SK-N-SH (cell line): ENCODE results near the gene PDYN. TPM values are rescaled to one million over a fixed set of nuclear protein-coding genes. Genes with fewer than 3 reads are reported as not detected.

ENCODE experiments used
- CTCF ChIA-PET: fragments of 300-600, 350-600 bp; formaldehyde crosslinking; extraction: SDS; loops from one replicate; lab custom pipeline; 2021; lab: Yijun Ruan, JAX
- POLR2A ChIA-PET: fragments of 350-600 bp; sonication (Branson Sonifier 250); formaldehyde crosslinking; extraction: SDS; loops from one replicate; lab custom pipeline; 2020; ENCODE audit warnings: antibody characterized with exemption, inconsistent platforms; lab: Yijun Ruan, JAX
- DNase-seq: peaks from one replicate; pipeline ENCODE4 v3.0.0; 2012
- H2AFZ ChIP-seq: fragments of 200-600 bp; sonication (generic); 2 replicates; pipeline ENCODE4 v1.8.1; 2016; ENCODE audit warnings: antibody characterized with exemption, mild to moderate bottlenecking, low read depth
- H3F3A ChIP-seq: fragments of 200-600 bp; sonication (generic); replicated peaks from 2 replicates; pipeline ENCODE3; 2016; ENCODE audit warnings: antibody characterized with exemption, mild to moderate bottlenecking; ENCODE audit not compliant: insufficient read depth
- H3K27ac ChIP-seq, 2 experiments: fragments of 200-500 bp in 1 of 2; fragments of 200-600 bp in 1 of 2; sonication (Bioruptor generic) in 1 of 2; sonication (generic), shearing (Covaris generic) in 1 of 2; 2 replicates each; pipeline versions ENCODE4 v1.5.1 to v1.6.1; 2014 to 2016; ENCODE audit warnings: low read depth in 2 of 2, inconsistent platforms in 1 of 2, low read length in 1 of 2, mild to moderate bottlenecking in 1 of 2, mixed read lengths in 1 of 2
- H3K27me3 ChIP-seq: fragments of 200-600 bp; sonication (generic), shearing (Covaris generic); 2 replicates; pipeline ENCODE4 v1.6.1; 2016; ENCODE audit warnings: mixed run types; ENCODE audit not compliant: insufficient read depth
- H3K36me3 ChIP-seq, 2 experiments: fragments of 200-500 bp in 1 of 2; fragments of 200-600 bp in 1 of 2; sonication (Bioruptor generic) in 1 of 2; sonication (generic) in 1 of 2; replicated peaks in 1 of 2; 2 replicates each; pipeline versions ENCODE3 to v1.5.1; 2014 to 2016; ENCODE audit warnings: low read length in 1 of 2, mild to moderate bottlenecking in 1 of 2; ENCODE audit not compliant: insufficient read depth in 2 of 2, control insufficient read depth in 1 of 2
- H3K4me1 ChIP-seq, 2 experiments: fragments of 200-500 bp in 1 of 2; fragments of 200-600 bp in 1 of 2; sonication (Bioruptor generic) in 1 of 2; sonication (generic), shearing (Covaris generic) in 1 of 2; 2 replicates each; pipeline versions ENCODE4 v1.5.1 to v1.6.1; 2014 to 2016; ENCODE audit warnings: low read depth in 1 of 2, low read length in 1 of 2, mixed run types in 1 of 2; ENCODE audit not compliant: insufficient read depth in 2 of 2, control insufficient read depth in 1 of 2
- H3K4me2 ChIP-seq: fragments of 200-600 bp; sonication (generic), shearing (Covaris generic); 2 replicates; pipeline ENCODE4 v1.6.1; 2017; ENCODE audit warnings: mixed run types
- H3K4me3 ChIP-seq, 2 experiments: fragments of 200-500 bp in 1 of 2; fragments of 200-600 bp in 1 of 2; sonication (Bioruptor generic) in 1 of 2; sonication (generic), shearing (Covaris generic) in 1 of 2; 2 replicates each; pipeline versions ENCODE4 v1.5.1 to v1.8.1; 2014 to 2016; ENCODE audit warnings: low read depth in 2 of 2, inconsistent platforms in 1 of 2, low read length in 1 of 2, mild to moderate bottlenecking in 1 of 2, mixed read lengths in 1 of 2, moderate library complexity in 1 of 2
- H3K79me2 ChIP-seq: fragments of 200-600 bp; sonication (generic); 2 replicates; pipeline ENCODE4 v1.8.1; 2017; ENCODE audit warnings: mild to moderate bottlenecking; ENCODE audit not compliant: insufficient read depth
- H3K9ac ChIP-seq: fragments of 200-600 bp; sonication (generic); 2 replicates; pipeline ENCODE4 v1.6.1; 2017; ENCODE audit warnings: mixed run types
- H3K9me2 ChIP-seq: fragments of 200-600 bp; sonication (generic); 2 replicates; pipeline ENCODE4 v1.6.1; 2017; ENCODE audit warnings: mixed run types
- H3K9me3 ChIP-seq: fragments of 200-600 bp; sonication (generic); 2 replicates; pipeline ENCODE4 v1.6.1; 2017; ENCODE audit warnings: mixed run types, mild to moderate bottlenecking, moderate library complexity
- H4K20me1 ChIP-seq: fragments of 200-600 bp; sonication (generic); 2 replicates; pipeline ENCODE4 v1.6.1; 2017; ENCODE audit warnings: mild to moderate bottlenecking, mixed run types; ENCODE audit not compliant: insufficient read depth
- CHD2 ChIP-seq: fragments of 150-350 bp; IDR thresholded peaks from 2 replicates; pipeline ENCODE4 v1.6.1; 2018; ENCODE audit warnings: low read length; ENCODE audit not compliant: partially characterized antibody
- EP300 ChIP-seq, 2 experiments: IDR thresholded peaks; 2 replicates each; pipeline versions ENCODE4 v1.4.0 to v1.6.1; 2012; ENCODE audit warnings: borderline replicate concordance in 1 of 2, low read depth in 1 of 2, low read length in 1 of 2
- FOSL2 ChIP-seq: IDR thresholded peaks from 2 replicates; pipeline ENCODE4 v1.4.0; 2012; ENCODE audit warnings: low read depth, mild to moderate bottlenecking, moderate library complexity, borderline replicate concordance
- FOXM1 ChIP-seq: IDR thresholded peaks from 2 replicates; pipeline ENCODE4 v1.4.0; 2012; ENCODE audit warnings: low read depth, mild to moderate bottlenecking
- MEF2A ChIP-seq: IDR thresholded peaks from 2 replicates; pipeline ENCODE4 v1.4.0; 2012; ENCODE audit warnings: low read depth, borderline replicate concordance
- NFIC ChIP-seq: IDR thresholded peaks from 2 replicates; pipeline ENCODE4 v1.4.0; 2012; ENCODE audit warnings: borderline replicate concordance
- RAD21 ChIP-seq: IDR thresholded peaks from 2 replicates; pipeline ENCODE4 v1.6.1; 2012; ENCODE audit warnings: mild to moderate bottlenecking, low read length
- REST ChIP-seq: IDR thresholded peaks from 2 replicates; pipeline ENCODE4 v1.6.1; 2012; ENCODE audit warnings: mild to moderate bottlenecking, low read depth, low read length, moderate library complexity
- TCF12 ChIP-seq: IDR thresholded peaks from 2 replicates; pipeline ENCODE4 v1.4.0; 2012
- USF1 ChIP-seq: IDR thresholded peaks from 2 replicates; pipeline ENCODE4 v1.4.0; 2012; ENCODE audit warnings: low read depth, borderline replicate concordance
- WGBS: methylation state at CpG from one replicate; pipeline ENCODE4 v1.1.6; 2017; ENCODE audit warnings: low lambda C conversion rate; 5-methylcytosine and 5-hydroxymethylcytosine counted together
- polyA plus RNA-seq, 3 experiments: library from polyadenylated mRNA; depleted of rRNA; stranded (reverse); fragments of >200 nt; gene quantifications; 2 replicates each; pipeline ENCODE4 v1.2.3, GENCODE V29; 2012
- TF ChIP-seq, protein P1 (sequence below): fragments of 150-350 bp; IDR thresholded peaks from 2 replicates; pipeline ENCODE4 v1.6.1; 2017; ENCODE audit warnings: antibody characterized with exemption, low read length, low read depth, borderline replicate concordance
- TF ChIP-seq, protein P2 (sequence below): IDR thresholded peaks from 2 replicates; pipeline ENCODE4 v1.4.0; 2012; ENCODE audit warnings: low read depth

The PDYN gene
- polyA plus RNA-seq, 1 of the 3 experiments (the other 2 are of a cell fraction): not detected

- no peak for DNase-seq
These were observed 48.5 kb upstream of the PDYN start for GRCh38 chr20:2042400-2042799.

DNA sequence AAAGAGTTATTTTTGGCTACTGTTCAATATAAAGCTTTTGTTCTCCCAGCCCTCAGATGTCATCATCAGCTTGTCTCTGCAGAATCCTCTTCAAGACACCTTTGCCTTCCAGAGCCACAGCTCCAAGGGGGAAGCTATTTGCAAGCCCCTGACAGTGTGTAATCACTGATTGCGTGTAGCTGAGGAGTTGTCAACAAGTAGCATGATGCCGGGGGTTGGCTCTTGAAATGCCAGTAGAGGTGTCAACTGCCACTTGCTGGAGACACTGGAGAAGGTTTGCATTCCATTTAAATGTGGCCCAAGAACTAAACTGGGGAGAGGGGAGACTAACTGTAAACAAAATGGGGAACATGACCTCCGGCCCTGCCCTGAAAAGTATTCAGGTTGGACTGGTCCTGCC is 44.3 kb upstream of the PDYN start:
- no peak for DNase-seq
- H3K4me2 ChIP-seq: no peak overlapping the region
- WGBS: 14% methylated on average over 3 of the region's 3 CpGs
- H3K4me1 ChIP-seq: no peaks in the 10 kb centered on the region
- no peaks in the 10 kb centered on the region for H3K9me2 ChIP-seq
- no peaks in the 10 kb centered on the region for H3F3A ChIP-seq
- CTCF ChIA-PET: interaction anchor here (0.9 to 2.2 kb wide), 3 partner anchors 31 to 483 kb away, joined by 3 to 5 read pairs (median 5); no protein-coding TSS in a partner anchor
- POLR2A ChIA-PET: no interaction called here
- H3K27ac ChIP-seq: no peak overlapping the region
- H3K36me3 ChIP-seq: no peaks in the 10 kb centered on the region
- H4K20me1 ChIP-seq: no peaks in the 10 kb centered on the region
- H3K4me3 ChIP-seq: no peak overlapping the region
- no peaks in the 10 kb centered on the region for H3K9me3 ChIP-seq
- H2AFZ ChIP-seq: no peak overlapping the region
- peaks cover 13% of the 10 kb centered on the region; the same call in 1 of the 2 replicates for H3K27me3 ChIP-seq
- no peaks in the 10 kb centered on the region for H3K79me2 ChIP-seq
- TF ChIP-seq RAD21: no peak
- no peak for TF ChIP-seq REST
- no peak for TF ChIP-seq FOSL2
- H3K9ac ChIP-seq: no peak overlapping the region

More at GRCh38 chr20:2042400-2042799, 48.5 kb upstream of the PDYN start:
- Histone ChIP-seq H4K20me1 (no peaks in the 10 kb centered on the region), H3K79me2 (no peaks in the 10 kb centered on the region), H3K27me3 (0 out of 2 replicates have a peak, but pooled peaks cover 7% of the 10 kb centered on the region), H3K4me3 (no peak overlapping the region), H3K36me3 (no peaks in the 10 kb centered on the region), H3K27ac (no peak overlapping the region), H3K9ac (no peak overlapping the region), H3K4me2 (no peak overlapping the region), H3K4me1 (no peaks in the 10 kb centered on the region), H3F3A (no peaks in the 10 kb centered on the region), H3K9me3 (no peaks in the 10 kb centered on the region), H3K9me2 (no peaks in the 10 kb centered on the region), H2AFZ (no peak overlapping the region)
- 18% methylated on average over 6 of the region's 6 CpGs for WGBS
- TF ChIP-seq CHD2 (no peak), USF1 (no peak), MEF2A (no peak), TCF12 (no peak), EP300 (IDR thresholded peaks at IDR 0.05; ENCODE audit: borderline replicate concordance in 1 of 2, low read depth in 1 of 2, low read length in 1 of 2) (no peak), NFIC (no peak), FOXM1 (no peak)
- TF ChIP-seq, protein P1, sequence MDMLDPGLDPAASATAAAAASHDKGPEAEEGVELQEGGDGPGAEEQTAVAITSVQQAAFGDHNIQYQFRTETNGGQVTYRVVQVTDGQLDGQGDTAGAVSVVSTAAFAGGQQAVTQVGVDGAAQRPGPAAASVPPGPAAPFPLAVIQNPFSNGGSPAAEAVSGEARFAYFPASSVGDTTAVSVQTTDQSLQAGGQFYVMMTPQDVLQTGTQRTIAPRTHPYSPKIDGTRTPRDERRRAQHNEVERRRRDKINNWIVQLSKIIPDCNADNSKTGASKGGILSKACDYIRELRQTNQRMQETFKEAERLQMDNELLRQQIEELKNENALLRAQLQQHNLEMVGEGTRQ: no peak
- TF ChIP-seq, protein P2, sequence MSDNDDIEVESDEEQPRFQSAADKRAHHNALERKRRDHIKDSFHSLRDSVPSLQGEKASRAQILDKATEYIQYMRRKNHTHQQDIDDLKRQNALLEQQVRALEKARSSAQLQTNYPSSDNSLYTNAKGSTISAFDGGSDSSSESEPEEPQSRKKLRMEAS: no peak
- ChIA-PET POLR2A (no interaction called here), CTCF (no interaction called here)
